ELR (cell line): Measurements from ENCODE around the gene GNPTG.

Experiments
- DNase-seq: peaks from one replicate; pipeline ENCODE4 v3.0.0-alpha.2; 2015; ENCODE audit warnings: low read depth

Gene GNPTG

GRCh38 chr16:1347286-1347855 is 4.4 kb upstream of the GNPTG start:
- no peak for DNase-seq

DNA sequence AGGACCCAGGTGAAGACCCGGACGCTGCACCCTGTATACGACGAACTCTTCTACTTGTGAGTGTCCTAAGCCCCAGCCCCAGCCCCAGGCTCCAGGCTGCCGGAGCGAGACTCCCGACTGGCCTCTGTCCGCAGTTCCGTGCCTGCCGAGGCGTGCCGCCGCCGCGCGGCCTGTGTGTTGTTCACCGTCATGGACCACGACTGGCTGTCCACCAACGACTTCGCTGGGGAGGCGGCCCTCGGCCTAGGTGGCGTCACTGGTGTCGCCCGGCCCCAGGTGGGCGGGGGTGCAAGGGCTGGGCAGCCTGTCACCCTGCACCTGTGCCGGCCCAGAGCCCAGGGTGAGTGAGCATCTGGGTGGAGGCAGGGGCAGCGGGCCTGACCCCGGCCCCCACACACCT is 3.8 kb upstream of the GNPTG start:
- DNase-seq = no peak

GRCh38 chr16:1348441-1348840 is 3.3 kb upstream of the GNPTG start:
- no peak for DNase-seq

GRCh38 chr16:1348926-1349325 is 2.8 kb upstream of the GNPTG start:
- no peak for DNase-seq

DNA sequence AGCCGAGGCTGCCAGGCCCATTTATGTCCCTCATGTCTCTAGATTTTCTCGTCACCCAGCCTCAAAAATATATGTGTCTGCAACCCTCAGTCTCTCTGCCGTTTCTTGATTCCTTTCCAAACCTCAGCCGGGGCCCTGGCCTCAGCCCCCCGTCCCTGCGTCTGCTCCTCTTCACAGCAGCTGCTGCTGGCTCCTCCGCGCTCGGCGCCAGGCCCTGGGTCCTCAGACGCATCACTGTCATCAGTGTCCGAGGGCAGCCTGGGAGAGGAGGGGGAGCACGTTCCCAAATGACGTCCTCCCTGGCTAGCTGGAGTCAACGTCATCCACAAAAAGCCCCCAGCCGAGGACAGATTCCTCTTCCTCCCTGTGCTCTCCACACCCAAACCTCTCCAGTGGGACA is 2.4 kb upstream of the GNPTG start:
- DNase-seq = no peak

DNA sequence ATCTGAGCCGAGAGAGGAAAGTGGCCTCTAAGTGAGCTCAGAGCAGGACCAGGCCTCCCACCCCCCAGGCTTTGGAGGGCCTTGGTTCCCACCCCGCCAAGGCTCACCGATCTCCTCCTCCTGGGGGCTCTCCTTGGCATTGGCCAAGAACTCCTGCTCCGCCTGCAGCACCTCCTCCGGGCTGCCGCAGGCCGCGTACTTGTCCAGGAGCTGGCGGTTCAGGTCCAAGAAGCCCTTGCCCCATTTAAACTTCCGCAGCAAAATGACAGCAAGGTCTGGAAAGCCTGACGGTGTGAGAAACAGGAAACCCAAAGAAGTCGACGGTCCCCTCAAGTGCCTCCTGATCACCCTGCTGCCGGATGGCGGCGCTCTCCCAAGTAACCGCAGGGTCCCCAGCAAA is 1.8 kb upstream of the GNPTG start:
- DNase-seq = no peak

GRCh38 chr16:1350691-1351090 is 1.0 kb upstream of the GNPTG start:
- DNase-seq = no peak

DNA sequence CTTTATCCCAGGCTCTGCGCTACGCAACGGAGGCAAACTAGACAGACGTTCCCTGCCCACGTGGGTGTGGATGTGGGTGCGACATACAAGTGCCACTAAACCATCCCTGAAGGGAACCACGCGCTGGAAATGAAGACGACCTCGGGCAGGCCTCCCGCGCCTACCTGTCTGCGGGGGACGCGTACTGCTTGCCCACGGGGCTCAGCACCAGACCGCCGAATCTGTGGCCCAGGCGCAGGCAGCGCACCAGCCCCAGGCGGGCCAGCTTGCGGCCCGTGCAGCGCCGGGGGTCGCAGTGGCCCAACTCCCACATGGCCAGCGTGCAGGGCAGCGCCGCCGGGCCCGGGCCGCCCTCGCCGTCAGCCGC is 533 bp upstream of the GNPTG start:
- peak; percentile 12 for DNase-seq

- no peak for DNase-seq
Observed at GRCh38 chr16:1354815-1355540, 3.2 kb downstream of the GNPTG start.

DNA sequence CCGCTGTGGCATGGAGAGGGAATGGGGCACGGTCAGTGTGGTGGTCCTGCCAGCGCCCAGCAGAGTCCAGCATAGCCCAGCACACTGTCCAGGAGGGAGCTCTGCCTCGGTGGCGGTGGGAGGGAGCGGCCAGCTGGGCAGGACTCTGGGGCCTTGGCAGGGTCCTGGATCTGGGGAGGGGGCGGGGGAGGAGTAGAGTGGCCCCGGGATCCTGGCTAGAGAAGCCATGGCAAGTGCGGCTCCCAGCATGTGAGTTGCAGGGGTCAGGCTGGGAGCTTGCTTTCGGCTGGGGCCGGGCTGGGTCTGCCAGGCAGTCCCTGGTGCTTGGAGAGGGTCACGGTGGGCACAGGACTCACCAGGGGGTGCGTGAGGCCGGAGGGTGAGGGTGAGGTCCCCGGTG is 3.9 kb downstream of the GNPTG start:
- no peak for DNase-seq

DNA sequence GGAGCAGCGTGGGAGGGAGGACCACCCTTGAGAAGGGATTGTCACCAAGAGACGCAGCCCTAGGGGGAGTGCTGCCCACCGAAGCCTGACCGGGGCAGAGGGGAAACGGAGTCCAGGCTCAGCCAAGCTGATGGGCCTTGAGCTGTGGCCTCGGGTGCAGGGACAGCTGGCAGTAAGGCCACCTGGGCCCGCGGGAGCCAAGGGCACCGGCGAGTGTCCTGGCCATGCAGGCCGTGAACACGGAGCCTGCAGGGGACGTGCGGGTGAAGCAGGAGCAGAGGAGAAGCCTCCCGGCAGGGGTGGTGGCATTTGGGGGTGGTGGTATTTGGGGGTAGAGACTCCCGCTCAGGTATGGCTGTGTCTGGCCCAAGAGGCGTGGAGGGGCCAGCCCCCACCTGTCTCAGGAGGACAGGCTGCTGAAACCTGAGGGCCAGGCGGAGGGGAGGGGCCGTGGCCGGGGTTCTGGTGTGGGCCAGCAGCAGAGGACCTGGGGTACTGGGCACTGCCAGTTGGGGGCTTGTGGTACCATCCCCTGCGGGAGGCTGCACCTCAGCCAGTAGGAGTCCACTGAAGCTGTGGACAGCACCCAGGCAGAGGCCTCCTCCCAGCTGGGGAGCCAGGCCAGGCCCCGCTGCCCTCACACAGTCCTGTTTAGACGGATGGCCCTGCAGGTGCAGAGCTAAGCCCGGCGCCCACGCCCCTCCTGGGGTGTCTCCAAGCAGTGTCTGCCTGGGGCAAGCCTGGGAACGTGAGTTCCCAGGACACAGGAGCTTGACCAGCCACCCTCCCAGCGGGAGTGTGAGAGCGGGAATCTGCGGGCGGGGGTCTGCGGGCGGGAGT is 4.5 kb downstream of the GNPTG start:
- DNase-seq = no peak

DNA sequence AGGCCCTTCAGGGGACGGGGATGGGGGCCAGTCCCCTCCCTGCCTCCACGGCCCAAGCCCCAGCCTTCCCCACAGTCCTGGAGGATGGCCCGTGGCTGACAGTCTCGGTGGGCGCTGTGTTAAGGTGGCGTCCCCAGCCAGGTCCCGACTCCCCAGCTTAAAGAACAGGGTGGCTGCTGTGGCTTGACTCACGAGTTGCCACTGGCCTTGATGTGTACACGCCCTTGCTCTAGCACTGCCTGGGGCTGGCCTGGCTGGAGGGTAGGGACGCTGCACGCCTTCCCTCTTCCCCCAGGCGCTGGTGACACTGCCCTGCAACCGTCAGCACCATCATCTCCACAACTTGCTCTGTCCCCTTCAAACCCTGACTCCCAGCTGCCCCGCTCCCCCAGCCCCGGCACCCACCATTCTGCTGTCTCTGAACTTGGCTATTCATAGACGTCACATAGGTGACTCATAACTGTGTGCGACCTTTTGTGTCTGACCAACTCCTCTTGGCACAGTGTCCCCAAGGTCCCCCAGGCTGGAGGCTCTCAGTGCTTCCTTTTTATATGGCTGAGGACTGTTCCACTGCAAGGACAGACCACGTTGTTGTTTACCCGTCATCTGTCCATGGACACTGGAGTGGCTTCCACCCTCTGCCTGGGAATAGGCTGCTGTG is 6.3 kb downstream of the GNPTG start:
- no peak for DNase-seq

DNA sequence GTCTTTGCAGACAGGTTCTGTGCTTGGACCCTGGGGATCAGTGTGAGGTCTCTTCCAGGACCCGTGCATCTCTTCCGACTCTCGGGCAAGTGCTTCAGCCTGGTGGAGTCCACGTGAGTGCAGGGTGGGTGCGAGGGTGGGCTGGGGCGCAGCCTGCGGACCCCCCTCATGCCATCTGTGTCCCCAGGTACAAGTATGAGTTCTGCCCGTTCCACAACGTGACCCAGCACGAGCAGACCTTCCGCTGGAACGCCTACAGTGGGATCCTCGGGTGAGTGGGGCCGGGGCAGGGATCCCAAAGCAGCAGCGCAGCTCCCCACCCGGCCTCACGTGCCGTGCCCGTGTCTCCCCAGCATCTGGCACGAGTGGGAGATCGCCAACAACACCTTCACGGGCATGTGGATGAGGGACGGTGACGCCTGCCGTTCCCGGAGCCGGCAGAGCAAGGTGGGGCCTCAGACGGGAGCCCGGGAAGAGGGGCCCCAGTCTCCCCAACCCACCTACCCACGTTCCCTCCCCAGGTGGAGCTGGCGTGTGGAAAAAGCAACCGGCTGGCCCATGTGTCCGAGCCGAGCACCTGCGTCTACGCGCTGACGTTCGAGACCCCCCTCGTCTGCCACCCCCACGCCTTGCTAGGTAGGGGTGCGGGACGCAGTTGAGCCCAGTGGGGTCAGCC is 10.1 kb downstream of the GNPTG start:
- no peak for DNase-seq

DNA sequence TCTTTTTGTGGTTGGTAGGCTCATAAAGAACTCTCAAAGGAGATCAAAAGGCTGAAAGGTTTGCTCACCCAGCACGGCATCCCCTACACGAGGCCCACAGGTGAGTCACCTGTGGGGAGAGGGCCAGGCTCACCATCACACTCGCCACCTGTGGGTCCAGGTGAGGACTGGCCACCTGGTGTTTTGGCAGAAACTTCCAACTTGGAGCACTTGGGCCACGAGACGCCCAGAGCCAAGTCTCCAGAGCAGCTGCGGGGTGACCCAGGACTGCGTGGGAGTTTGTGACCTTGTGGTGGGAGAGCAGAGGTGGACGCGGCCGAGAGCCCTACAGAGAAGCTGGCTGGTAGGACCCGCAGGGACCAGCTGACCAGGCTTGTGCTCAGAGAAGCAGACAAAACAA is 11.1 kb downstream of the GNPTG start:
- no peak for DNase-seq

DNA sequence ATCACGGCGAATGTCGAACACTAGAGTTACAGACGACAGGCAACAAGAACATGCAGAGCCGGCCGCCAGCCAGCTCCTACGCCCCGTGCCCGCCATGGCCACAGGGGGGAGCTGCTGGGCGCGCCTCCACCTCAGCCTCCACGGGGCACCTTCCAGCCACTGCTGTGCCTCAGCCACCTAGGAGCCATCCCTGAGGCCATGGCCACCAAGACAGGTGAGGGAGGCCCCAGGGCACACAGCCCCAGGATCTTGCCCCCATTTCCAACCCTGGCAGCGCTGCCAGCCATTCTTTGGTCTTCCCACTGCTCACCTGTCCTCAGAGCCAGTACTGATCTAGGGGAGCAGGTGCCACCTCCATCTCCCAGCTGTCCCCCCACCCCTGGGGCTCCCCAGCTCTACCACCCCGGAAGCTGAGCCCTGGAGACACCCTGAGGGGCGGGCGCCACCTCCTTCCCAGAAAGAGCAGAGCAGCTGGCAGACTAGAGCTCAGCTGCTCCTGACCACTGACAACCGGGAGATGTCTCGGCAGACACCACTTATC is 11.8 kb downstream of the GNPTG start:
- DNase-seq = peak; percentile 38

DNA sequence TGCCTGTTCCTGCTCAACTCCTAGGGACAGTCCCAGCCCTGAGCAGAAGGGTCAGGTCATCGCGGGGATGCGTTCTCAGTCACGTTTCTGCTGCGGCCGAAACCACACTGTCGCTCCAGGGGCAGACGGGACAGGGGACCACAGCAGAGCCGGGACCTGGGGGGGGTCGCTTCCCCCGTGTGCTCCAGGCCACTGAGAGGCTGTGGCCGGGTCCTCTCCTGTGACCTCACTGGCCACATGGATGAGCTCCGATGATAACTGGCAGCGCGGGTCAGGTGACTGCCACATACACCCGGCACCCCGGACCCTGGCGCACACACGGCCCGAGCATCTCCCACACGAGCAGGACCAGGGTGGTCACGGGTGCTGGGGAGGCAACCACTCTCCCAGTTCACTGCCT is 12.8 kb downstream of the GNPTG start:
- DNase-seq = no peak

GRCh38 chr16:1366060-1366711 is 14.5 kb downstream of the GNPTG start:
- no peak for DNase-seq

DNA sequence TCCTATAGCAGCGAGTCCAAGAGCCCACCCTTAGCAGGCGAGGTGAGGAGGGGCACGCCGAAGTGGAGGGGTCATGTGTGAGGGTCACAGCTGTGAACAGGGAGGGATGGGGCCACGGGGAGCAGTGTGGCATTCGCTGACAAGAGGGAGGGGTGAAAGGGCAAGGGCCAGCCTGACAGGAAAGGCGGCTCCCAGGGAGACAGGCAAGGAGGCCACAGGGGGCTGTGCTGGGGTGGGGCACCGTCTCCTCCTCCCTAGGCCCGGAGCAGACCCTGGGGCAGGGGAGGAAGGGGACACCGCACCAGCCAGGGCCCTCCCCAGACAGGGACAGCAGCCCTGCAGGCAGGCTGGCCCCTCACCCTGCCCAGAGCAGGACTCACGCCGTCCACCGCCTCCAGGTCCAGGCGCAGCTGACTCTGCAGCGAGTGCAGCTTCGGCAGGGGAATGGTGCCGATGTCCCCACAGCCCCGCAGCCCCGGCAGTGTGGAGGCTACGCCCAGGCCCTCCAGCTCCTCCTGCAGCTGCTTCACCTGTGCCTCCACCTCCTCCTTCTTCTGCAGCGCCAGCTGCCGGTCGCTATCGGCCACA is 15.1 kb downstream of the GNPTG start:
- DNase-seq = no peak

GRCh38 chr16:1367486-1368174 is 15.9 kb downstream of the GNPTG start:
- DNase-seq = no peak
